ENCODE results near the gene MRPL54.

DNA sequence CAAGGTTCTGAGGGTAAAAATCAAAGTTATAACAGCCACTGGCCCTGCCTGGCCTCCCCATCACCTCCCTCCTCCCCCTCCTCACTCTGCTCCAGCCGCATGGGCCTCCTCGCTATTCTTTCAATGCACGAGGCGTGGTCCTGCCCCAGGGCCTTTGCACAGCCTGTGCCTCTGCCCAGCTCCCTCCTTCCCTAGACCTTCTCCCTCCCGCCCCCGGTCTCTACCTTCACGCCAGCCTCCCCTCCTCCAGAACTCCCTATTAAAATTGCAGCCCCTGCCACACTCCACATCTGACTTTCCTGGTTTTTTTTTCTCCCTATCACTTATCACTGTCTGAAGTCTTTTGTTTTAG lies 6.2 kb downstream of the MRPL54 start:
- TF ChIP-seq, protein P1, sequence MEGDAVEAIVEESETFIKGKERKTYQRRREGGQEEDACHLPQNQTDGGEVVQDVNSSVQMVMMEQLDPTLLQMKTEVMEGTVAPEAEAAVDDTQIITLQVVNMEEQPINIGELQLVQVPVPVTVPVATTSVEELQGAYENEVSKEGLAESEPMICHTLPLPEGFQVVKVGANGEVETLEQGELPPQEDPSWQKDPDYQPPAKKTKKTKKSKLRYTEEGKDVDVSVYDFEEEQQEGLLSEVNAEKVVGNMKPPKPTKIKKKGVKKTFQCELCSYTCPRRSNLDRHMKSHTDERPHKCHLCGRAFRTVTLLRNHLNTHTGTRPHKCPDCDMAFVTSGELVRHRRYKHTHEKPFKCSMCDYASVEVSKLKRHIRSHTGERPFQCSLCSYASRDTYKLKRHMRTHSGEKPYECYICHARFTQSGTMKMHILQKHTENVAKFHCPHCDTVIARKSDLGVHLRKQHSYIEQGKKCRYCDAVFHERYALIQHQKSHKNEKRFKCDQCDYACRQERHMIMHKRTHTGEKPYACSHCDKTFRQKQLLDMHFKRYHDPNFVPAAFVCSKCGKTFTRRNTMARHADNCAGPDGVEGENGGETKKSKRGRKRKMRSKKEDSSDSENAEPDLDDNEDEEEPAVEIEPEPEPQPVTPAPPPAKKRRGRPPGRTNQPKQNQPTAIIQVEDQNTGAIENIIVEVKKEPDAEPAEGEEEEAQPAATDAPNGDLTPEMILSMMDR (IDR thresholded peaks at IDR 0.05; ENCODE audit: insufficient read depth, low read length) = no peak
- no peak for TF ChIP-seq POLR2AphosphoS5 (IDR thresholded peaks at IDR 0.05; ENCODE audit: low read depth)

Data from HL-60 (cell line).